GM12891 (cell line): ENCODE measurements around the gene DHRSX.

Experiments
- POLR2A ChIP-seq: IDR thresholded peaks from 2 replicates; pipeline ENCODE4 v1.6.1; 2011; ENCODE audit warnings: low read depth, low read length, control low read depth
- POLR2AphosphoS5 ChIP-seq: IDR thresholded peaks from 2 replicates; pipeline ENCODE4 v1.6.1; 2011; ENCODE audit warnings: low read depth, low read length, control low read depth
- TAF1 ChIP-seq: IDR thresholded peaks from 2 replicates; pipeline ENCODE4 v1.6.1; 2011; ENCODE audit warnings: low read depth, low read length, control low read depth

GRCh38 chrX:2172359-2172758, 328.4 kb downstream of the DHRSX start:
- no peak for TF ChIP-seq POLR2A
- no peak for TF ChIP-seq POLR2AphosphoS5
- TF ChIP-seq TAF1, result no peak
